Small intestine (tissue), 4 donors: ENCODE data around the gene GPAT2. TPM values are rescaled to one million over a fixed set of nuclear protein-coding genes. Genes with fewer than 3 reads are reported as not detected.

ENCODE experiments used
- polyA plus RNA-seq, 4 donors: library from polyadenylated mRNA; stranded (reverse) in 3 of 4; unstranded in 1 of 4; fragments of 200-250 nt in 3 of 4; fragments of 120-200 nt in 1 of 4; gene quantifications; one replicate each; pipeline versions ENCODE4 v1.2.1 to v1.2.3, GENCODE V29; 2013
- donor health status: healthy with polysubstance abuse.
- donor health status: Bipolar disorder and iron deficiency.
- donor health status: healthy.

The GPAT2 gene
- polyA plus RNA-seq, 4 donors: 0.22 to 6.5 (median 0.93) TPM; not detected in 1

Other genes starting within 250 kb of the GPAT2 start
- 1 to 10 TPM in 2 of 4 donors, under 1 TPM in 1, not detected in 1; 0.27 to 8.3 (median 2.8) TPM for gene ANKRD36C, start 43.1 kb downstream of the GPAT2 start, polyA plus RNA-seq
- gene ADRA2B, start 81.7 kb upstream of the GPAT2 start, polyA plus RNA-seq: 1 to 10 TPM in 1 of 4 donors, under 1 TPM in 1, not detected in 2; 0.69 to 1.5 TPM
- gene ASTL, start 103.6 kb upstream of the GPAT2 start, polyA plus RNA-seq: not detected
- 1 to 10 TPM in 3 of 4 donors, under 1 TPM in 1; 0.45 to 5.1 (median 2.4) TPM for gene DUSP2, start 110.5 kb upstream of the GPAT2 start, polyA plus RNA-seq
- gene STARD7, start 173.9 kb upstream of the GPAT2 start, polyA plus RNA-seq: 100 to 1,000 TPM in 1 of 4 donors, 10 to 100 TPM in 3; 44.5 to 123 (median 66.7) TPM
- 10 to 100 TPM; 12.1 to 47.9 (median 21.1) TPM for gene TMEM127, start 231.1 kb upstream of the GPAT2 start, polyA plus RNA-seq
- 10 to 100 TPM; 50.3 to 73.2 (median 56.6) TPM for gene CIAO1, start 231.3 kb upstream of the GPAT2 start, polyA plus RNA-seq